Kidney (tissue), 14 donors: Measurements from ENCODE around the gene ITGA8. TPM values are rescaled to one million over a fixed set of nuclear protein-coding genes. Genes with fewer than 3 reads are reported as not detected.

Experiments
- DNase-seq, 5 donors: peaks; one replicate each; pipeline ENCODE4 v3.0.0-alpha.2; 2013 to 2020
- FAIRE-seq: peaks from 2 replicates; lab custom pipeline; 2012; peaks lifted over from hg19 to GRCh38; lab: Jason Lieb, UNC
- H3K27ac ChIP-seq, 2 donors: one replicate each; pipeline ENCODE4 v1.7.0; 2013; ENCODE audit warnings: low read depth in 2 of 2, low read length in 2 of 2, inconsistent platforms in 1 of 2
- H3K27me3 ChIP-seq: one replicate; pipeline ENCODE4 v1.7.1; 2013; ENCODE audit warnings: low read length, inconsistent platforms; ENCODE audit not compliant: control insufficient read depth, insufficient read depth
- H3K36me3 ChIP-seq, 3 donors: one replicate each; pipeline versions ENCODE4 v1.7.0 to v1.7.1; 2013; ENCODE audit warnings: low read length in 3 of 3, control low read depth in 1 of 3, inconsistent platforms in 1 of 3; ENCODE audit not compliant: insufficient read depth in 3 of 3, control insufficient read depth in 2 of 3
- H3K4me1 ChIP-seq, 3 donors: one replicate each; pipeline versions ENCODE4 v1.7.0 to v1.7.1; 2013; ENCODE audit warnings: low read length in 3 of 3, inconsistent platforms in 1 of 3, low read depth in 1 of 3; ENCODE audit not compliant: control insufficient read depth in 2 of 3, insufficient read depth in 2 of 3
- H3K4me3 ChIP-seq, 3 donors: one replicate each; pipeline versions ENCODE4 v1.7.0 to v1.8.1; 2013; ENCODE audit warnings: low read length in 3 of 3, control low read depth in 1 of 3, inconsistent platforms in 1 of 3
- H3K9ac ChIP-seq, 3 donors: one replicate each; pipeline versions ENCODE4 v1.7.0 to v1.7.1; 2013; ENCODE audit warnings: low read length in 3 of 3, control low read depth in 1 of 3, inconsistent platforms in 1 of 3
- H3K9me3 ChIP-seq, 3 donors: one replicate each; pipeline versions ENCODE4 v1.7.0 to v1.7.1; 2013; ENCODE audit warnings: low read length in 3 of 3, control low read depth in 1 of 3, inconsistent platforms in 1 of 3; ENCODE audit not compliant: control insufficient read depth in 2 of 3, insufficient read depth in 1 of 3
- CTCF ChIP-seq: IDR thresholded peaks from 3 replicates; pipeline ENCODE4 v1.5.1; 2012; ENCODE audit warnings: mild to moderate bottlenecking, moderate library complexity, borderline replicate concordance; ENCODE audit not compliant: insufficient read depth; ENCODE audit errors: extremely low read depth
- intact Hi-C: fragments of 100-400 bp; cut with DNase I; formaldehyde crosslinking; loops from one replicate; pipeline ENCODE4 v1.11.1; 2022
- polyA plus RNA-seq: library from polyadenylated mRNA; stranded (reverse); fragments of 350-450 nt; fragmentation: Illumina TruSeq; extraction: RNeasy Lipid Tissue Mini Kit (QIAGEN cat#74804); gene quantifications from one replicate; pipeline ENCODE4 v1.2.3, GENCODE V29; 2014; ENCODE audit warnings: low read depth, low replicate concordance; ENCODE audit not compliant: insufficient read depth
- total RNA-seq: library from RNA; stranded (reverse); fragmentation: NEBNext Ultra II Directional; extraction: Animal tissue kit (Norgen Biotek cat#: 25700); gene quantifications from one replicate; pipeline ENCODE4 v1.2.1, GENCODE V29; 2021
- donor health status: control.
- donor health status: control.
- donor health status: control.
- donor health status: control.
- donor health status: control.
- donor health status: DM: yes; HTN: yes; CAD: no.
- donor health status: Normal renal cell carcinoma (clear cell type).

ITGA8 gene
- total and polyA plus RNA-seq, 2 donors from 2014 or later: 10.8 to 22.1 TPM

- no peaks in the 10 kb centered on the region for H3K9me3 ChIP-seq
- H3K9ac ChIP-seq: no peak overlapping the region
- no peak for FAIRE-seq
- no peak overlapping the region for H3K27ac ChIP-seq
- TF ChIP-seq CTCF: no peak
- H3K27me3 ChIP-seq: no peaks in the 10 kb centered on the region
- DNase-seq: peak in 4 of 5 donors; percentile 32 to 71 (median 55)
- intact Hi-C loops: no loop called here
- no peaks in the 10 kb centered on the region for H3K36me3 ChIP-seq
- H3K4me3 ChIP-seq: no peak overlapping the region
- no peaks in the 10 kb centered on the region for H3K4me1 ChIP-seq
These were observed 204.5 kb downstream of the ITGA8 start for GRCh38 chr10:15515202-15515601.

GRCh38 chr10:15510963-15511362, 208.8 kb downstream of the ITGA8 start:
- FAIRE-seq: no peak
- Histone ChIP-seq H3K9me3 (no peaks in the 10 kb centered on the region), H3K9ac (no peak overlapping the region), H3K27me3 (no peaks in the 10 kb centered on the region), H3K4me3 (no peak overlapping the region), H3K4me1 (no peaks in the 10 kb centered on the region), H3K27ac (no peak overlapping the region), H3K36me3 (no peaks in the 10 kb centered on the region)
- DNase-seq: no peak
- intact Hi-C loops: no loop called here
- no peak for TF ChIP-seq CTCF

- no peak for TF ChIP-seq CTCF
- intact Hi-C loops: no loop called here
- FAIRE-seq: no peak
These were observed 214.4 kb downstream of the ITGA8 start for GRCh38 chr10:15505329-15505728.

More at GRCh38 chr10:15505329-15505728, 214.4 kb downstream of the ITGA8 start:
- H3K27ac ChIP-seq: no peak overlapping the region
- H3K4me3 ChIP-seq: no peak overlapping the region
- no peak overlapping the region for H3K9ac ChIP-seq
- DNase-seq: no peak
- no peaks in the 10 kb centered on the region for H3K27me3 ChIP-seq
- H3K36me3 ChIP-seq: no peaks in the 10 kb centered on the region
- H3K4me1 ChIP-seq: no peaks in the 10 kb centered on the region
- no peaks in the 10 kb centered on the region for H3K9me3 ChIP-seq
